IPS-11a (cell line): Measurements from ENCODE around the gene RNF10.
"Not testable (repeated sequence)": the region's sequence is repeated elsewhere in the genome, so short reads cannot be mapped to it uniquely, and the experiment has no call there.

Experiments
- H3K4me3 ChIP-seq: one replicate; pipeline ENCODE4 v1.5.1; 2013; ENCODE audit warnings: low read depth, low read length, control low read depth

RNF10 gene

GRCh38 chr12:120522568-120522967 lies 11.6 kb upstream of the RNF10 start:
- no peak overlapping the region for H3K4me3 ChIP-seq

GRCh38 chr12:120528861-120529525 lies 5.2 kb upstream of the RNF10 start, which contains the start of gene COQ5:
COQ5 (minus strand) TSS chr12:120529158; CDS start chr12:120529141, 17 bp downstream.
- peak within 1 kb of the TSS; percentile 99 for H3K4me3 ChIP-seq

GRCh38 chr12:120529641-120530417 lies 4.3 kb upstream of the RNF10 start:
- H3K4me3 ChIP-seq, result peak overlapping the region; percentile 99

GRCh38 chr12:120530418-120530761 lies 3.8 kb upstream of the RNF10 start:
- H3K4me3 ChIP-seq, result not testable (repeated sequence)

DNA sequence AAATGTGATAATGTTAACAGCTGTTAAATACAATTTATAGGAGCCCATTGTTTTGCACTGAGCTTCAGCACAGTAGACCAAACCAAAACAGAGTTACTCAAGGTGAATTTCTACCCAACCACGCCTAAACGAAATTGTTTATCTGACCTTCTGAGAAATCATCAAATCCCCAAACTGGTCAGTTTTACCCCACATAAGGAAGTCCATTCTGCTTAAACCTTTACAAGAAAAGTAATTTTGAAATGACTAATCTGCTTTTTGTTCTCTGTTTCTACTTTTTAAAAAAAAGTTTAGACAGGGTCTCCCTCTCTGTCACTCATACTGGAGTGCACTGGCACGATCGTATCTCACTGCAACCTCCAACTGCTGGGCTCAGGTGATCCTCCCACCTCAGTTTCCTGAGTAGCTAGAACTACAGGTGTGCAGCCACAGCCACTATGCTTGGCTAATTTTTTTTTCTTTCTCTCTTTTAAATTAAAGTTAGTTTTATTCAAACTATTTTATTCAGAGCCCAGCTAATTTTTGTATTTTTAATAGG lies 1.4 kb upstream of the RNF10 start:
- no peak overlapping the region for H3K4me3 ChIP-seq

DNA sequence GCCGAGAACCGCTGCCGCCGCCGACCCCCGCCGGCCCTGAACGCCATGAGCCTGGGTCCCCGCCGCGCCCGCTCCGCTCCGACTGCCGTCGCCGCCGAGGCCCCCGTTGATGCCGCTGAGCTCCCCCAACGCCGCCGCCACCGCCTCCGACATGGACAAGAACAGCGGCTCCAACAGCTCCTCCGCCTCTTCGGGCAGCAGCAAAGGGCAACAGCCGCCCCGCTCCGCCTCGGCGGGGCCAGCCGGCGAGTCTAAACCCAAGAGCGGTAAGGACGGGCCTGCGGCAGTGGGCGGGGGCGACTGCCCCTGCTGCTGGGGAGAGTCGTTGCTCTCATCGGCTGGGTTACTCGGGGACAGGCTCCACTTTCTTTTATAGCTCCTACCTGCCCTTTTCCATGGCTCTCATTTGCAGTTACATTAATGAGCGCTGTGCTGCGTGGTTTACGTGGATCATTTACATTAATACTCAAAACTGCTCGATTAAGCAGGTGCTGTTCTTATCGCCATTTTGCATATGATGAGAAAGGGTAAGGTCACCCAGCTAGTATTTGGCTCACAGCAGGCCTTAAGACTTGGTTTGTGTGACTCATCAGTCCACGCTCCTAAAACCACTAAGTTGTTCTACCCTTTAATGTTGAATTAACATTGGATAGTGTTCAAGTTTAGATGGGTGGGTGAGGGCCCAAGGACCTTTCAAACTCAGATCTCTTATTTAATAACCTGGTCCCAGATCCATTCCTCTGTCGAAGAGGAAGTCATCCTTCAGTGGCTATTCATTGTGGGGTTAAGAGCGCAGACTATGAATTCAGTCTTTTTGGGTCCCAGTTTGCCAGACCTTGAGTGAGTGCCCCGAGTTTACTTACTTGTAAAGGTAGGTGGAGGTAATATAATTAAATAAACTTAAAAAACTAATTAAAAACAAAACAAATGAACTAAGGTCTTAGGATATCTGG lies 823 bp downstream of the RNF10 start:
- H3K4me3 ChIP-seq, result peak overlapping the region; percentile 88

- H3K4me3 ChIP-seq, result peak overlapping the region; percentile 88
Observed at GRCh38 chr12:120536064-120536791, 2.1 kb downstream of the RNF10 start.

- H3K4me3 ChIP-seq, result no peak overlapping the region
Observed at GRCh38 chr12:120537856-120538220, 3.7 kb downstream of the RNF10 start.

GRCh38 chr12:120538281-120539156 lies 4.4 kb downstream of the RNF10 start:
- no peak overlapping the region for H3K4me3 ChIP-seq

GRCh38 chr12:120539303-120539702 lies 5.1 kb downstream of the RNF10 start:
- H3K4me3 ChIP-seq, result no peak overlapping the region

- H3K4me3 ChIP-seq, result no peak overlapping the region
Observed at GRCh38 chr12:120540445-120540844, 6.3 kb downstream of the RNF10 start.

DNA sequence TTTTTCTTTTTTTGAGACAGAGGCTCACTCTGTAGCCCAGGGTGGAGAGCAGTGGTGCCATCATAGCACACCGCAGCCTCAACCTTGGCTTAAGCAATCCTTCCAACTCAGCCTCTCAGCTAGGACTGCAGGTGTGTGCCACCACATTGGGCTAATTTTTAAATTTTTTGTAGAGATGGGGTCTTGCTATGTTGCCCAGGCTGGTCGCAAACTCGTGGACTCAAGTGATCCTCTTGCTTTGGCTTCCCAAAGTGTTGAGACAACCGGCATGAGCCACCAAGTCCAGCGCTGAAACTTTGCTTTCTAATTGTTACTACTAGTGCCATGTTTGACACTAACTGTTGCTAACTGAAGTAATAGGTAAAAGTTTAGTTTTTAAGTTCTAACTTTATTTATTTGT lies 8.0 kb downstream of the RNF10 start:
- H3K4me3 ChIP-seq, result no peak overlapping the region

DNA sequence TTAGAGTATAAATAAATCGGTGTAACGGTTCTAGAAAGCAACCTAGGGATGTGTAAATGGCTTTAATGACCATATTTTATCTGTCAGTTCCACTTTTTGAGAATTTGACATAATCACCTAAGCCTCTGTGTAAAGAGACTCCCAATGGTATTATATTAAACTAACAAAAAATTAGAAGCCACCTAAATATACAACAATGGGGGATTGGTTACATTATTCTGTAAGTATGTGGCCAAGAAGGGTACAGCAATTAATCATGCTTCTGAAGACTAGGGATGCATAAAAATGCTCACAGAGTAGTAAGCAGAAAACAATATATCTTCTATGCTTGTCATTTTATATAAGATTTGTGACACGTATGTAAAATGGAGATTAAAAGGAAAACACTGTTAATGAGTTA lies 10.5 kb downstream of the RNF10 start:
- H3K4me3 ChIP-seq, result no peak overlapping the region

DNA sequence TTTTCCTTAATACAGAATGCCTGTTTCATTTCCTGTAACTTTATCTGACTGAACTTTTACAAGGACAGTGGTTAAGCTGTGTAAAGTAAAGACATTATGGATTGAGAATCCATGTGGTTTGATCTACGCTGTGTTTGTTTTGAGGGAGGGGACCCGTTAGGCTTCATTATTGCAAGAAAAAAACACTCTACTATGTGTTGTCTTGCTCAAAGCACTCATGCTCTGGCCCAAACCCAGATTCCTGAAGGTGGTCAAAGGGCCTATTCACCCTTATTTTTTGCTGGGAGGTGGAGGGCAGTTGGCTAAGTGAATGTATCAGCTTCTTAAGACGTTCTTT lies 11.9 kb downstream of the RNF10 start:
- H3K4me3 ChIP-seq, result no peak overlapping the region

- H3K4me3 ChIP-seq, result no peak overlapping the region
Observed at GRCh38 chr12:120554678-120555077, 20.5 kb downstream of the RNF10 start.

GRCh38 chr12:120557589-120557988 lies 23.4 kb downstream of the RNF10 start:
- no peak overlapping the region for H3K4me3 ChIP-seq

- H3K4me3 ChIP-seq, result no peak overlapping the region
Observed at GRCh38 chr12:120562906-120563305, 28.8 kb downstream of the RNF10 start.

GRCh38 chr12:120563495-120563894 lies 29.3 kb downstream of the RNF10 start:
- H3K4me3 ChIP-seq, result no peak overlapping the region

DNA sequence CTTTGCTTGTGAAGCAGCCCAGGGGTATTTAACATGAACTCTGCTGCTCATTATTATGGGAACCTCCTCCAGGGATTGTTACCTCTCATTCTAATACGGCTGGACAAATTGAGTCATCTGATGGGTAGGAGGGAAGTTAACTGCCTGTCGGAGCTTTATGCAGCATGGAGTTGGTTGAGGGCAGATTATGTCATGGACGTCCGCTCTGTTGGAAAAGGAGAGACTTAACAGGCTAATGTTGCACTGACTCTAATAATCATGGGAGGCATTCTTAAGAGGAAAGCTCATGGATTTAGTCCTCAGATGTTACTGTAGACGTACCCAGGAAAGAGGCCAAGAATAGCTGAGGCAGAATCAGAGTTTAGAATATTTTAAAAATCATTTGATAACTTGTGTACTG lies 37.1 kb downstream of the RNF10 start:
- no peak overlapping the region for H3K4me3 ChIP-seq

DNA sequence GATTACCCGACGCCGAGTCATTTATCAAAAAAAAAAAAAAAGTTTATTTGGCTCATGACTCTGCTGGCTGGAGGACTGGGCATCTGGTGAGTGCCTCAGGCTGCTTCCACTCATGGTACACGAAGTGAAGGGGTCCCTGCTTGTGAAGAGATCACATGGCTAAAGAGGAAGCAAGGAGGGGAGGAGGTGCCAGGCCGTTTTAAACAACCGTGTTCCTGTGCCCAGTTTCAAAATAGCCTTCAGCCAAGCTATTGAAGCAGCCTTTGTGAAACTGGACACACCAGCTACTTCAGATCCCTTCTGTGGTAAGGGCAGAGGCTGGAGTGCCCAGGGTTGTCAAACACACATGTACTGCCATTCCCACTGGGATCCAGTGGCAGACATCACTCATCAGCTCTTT lies 39.4 kb downstream of the RNF10 start:
- no peak overlapping the region for H3K4me3 ChIP-seq
